ENCODE measurements around the gene CRCP. TPM values are rescaled to one million over a fixed set of nuclear protein-coding genes. Genes with fewer than 3 reads are reported as not detected.

CRCP gene
- total RNA-seq, 6 experiments from 2014 or later: 17.2 to 38.0 (median 24.4) TPM

DNA sequence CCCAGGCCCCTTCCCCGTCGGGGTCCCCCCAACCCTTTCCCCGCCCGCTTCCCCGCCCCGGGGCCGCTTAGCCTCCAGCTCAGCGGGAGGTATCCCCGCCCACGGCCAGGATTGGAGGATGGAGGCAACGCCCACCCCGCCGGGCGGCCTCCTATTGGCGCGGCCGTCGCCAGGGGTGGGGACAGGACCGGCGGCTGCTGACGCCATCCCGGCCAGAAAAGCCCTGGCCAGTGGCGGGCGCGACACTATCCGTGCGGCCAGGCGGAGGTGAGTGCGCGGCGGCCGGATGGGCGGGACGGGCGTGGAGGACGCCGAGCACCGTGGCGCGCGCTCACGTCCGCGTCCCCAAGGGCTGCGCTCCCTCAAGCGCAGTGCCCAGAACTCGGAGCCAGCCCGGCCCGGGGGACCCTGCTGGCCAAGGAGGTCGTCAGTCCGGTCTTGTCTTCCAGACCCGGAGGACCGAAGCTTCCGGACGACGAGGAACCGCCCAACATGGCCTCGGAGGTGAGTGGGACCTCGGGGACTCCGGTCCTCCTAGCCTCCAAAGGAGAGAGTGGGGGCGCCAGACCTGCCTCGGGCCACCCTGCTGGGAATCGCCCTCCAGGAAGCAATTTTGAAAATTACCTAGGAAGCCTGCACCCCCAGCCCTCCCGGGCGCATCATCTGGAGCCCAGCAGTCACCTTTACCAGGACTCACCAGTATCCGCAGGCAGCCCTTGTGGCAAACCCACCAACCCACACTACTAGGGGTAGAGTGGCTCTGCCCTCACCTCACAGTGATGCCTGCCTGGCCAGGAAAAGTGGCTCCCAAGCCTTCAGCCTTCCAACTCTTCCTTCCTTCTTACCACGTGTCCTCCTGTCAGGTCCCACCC is 38.8 kb upstream of the CRCP start, which contains the start of gene ASL:
Gene ASL (plus strand): TSS at position 230 of the 872 bp plus-strand sequence. CDS start 263 bp downstream, at position 493.
- DNase-seq (peak; percentile 97 to 98 (median 98)), ATAC-seq (peak; percentile 88 to 95 (median 90))
- 0% methylated on average over 9 of the region's 67 CpGs for WGBS (ENCODE audit: insufficient coverage, low coverage, low lambda C conversion rate, missing lambda C conversion rate)
- Histone ChIP-seq H3K9me3 (no peaks in the 10 kb centered on the region), H3K27ac (peak within 1 kb of the TSS; percentile 59 to 99 (median 99)), H3K4me1 (peaks cover 0 to 22% (median 0%) of the 10 kb centered on the region in 4 donors), H3K36me3 (peaks cover 0 to 16% (median 6%) of the 10 kb centered on the region in 4 donors), H3K4me3 (peak within 1 kb of the TSS; percentile 50 to 99 (median 87)), H3K27me3 (no peaks in the 10 kb centered on the region)
- peak; percentile 94 for TF ChIP-seq POLR2A (IDR thresholded peaks at IDR 0.05)
- TF ChIP-seq, protein P1, sequence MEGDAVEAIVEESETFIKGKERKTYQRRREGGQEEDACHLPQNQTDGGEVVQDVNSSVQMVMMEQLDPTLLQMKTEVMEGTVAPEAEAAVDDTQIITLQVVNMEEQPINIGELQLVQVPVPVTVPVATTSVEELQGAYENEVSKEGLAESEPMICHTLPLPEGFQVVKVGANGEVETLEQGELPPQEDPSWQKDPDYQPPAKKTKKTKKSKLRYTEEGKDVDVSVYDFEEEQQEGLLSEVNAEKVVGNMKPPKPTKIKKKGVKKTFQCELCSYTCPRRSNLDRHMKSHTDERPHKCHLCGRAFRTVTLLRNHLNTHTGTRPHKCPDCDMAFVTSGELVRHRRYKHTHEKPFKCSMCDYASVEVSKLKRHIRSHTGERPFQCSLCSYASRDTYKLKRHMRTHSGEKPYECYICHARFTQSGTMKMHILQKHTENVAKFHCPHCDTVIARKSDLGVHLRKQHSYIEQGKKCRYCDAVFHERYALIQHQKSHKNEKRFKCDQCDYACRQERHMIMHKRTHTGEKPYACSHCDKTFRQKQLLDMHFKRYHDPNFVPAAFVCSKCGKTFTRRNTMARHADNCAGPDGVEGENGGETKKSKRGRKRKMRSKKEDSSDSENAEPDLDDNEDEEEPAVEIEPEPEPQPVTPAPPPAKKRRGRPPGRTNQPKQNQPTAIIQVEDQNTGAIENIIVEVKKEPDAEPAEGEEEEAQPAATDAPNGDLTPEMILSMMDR (IDR thresholded peaks at IDR 0.05): no peak
- intact Hi-C loops (cut with DNase I): no loop called here

DNA sequence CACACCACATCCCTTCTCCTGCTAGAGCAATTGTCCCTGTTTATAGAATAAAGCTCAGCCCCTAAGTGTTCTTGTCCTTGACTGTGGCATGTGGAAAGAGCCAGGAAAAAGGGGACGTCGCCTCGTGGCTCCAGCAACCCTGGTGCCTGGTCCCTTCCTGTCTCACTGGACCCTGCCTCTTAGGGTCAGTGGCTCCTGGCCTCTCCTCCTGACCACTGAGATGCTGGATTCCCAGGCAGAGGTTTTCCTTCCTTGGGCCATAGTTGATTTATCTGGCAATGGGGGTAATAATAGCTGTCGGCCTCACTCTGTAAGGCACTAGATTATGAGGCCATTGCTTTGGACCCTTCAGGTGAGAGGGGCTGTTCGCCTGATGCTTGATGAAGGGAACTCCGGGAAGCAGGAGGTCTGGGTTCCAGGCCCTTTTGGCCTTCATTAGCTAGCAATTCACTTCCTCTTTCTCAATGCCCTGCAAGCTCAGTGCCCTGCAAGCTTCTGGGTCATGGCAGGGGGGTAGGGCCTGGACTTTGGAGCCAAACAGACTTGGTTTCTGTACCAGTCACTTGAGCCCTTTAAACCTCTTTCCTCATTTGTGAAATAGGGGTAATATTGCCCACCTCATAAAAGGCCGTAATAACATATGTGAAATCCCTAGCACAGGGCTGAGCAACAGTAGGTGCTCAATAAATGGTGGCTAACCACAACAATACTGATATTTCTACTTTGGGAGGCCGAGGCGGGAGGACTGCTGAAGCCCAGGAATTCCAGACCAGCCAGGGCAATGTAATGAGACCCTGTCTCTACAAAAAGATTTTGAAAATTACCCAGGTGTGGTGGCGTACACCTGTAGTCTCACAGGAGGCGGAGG is 38.0 kb upstream of the CRCP start:
- Histone ChIP-seq H3K4me3 (peak overlapping the region; percentile 50 to 99 (median 87)), H3K36me3 (peaks cover 0 to 24% (median 11%) of the 10 kb centered on the region in 4 donors), H3K27ac (peak overlapping the region; percentile 59 to 99 (median 99)), H3K4me1 (peaks cover 0 to 22% (median 0%) of the 10 kb centered on the region in 4 donors), H3K27me3 (no peaks in the 10 kb centered on the region), H3K9me3 (no peaks in the 10 kb centered on the region)
- peak; percentile 58 to 72 (median 64) for ATAC-seq
- peak; percentile 78 to 91 (median 86) for DNase-seq
- WGBS (ENCODE audit: insufficient coverage, low coverage, low lambda C conversion rate, missing lambda C conversion rate): 21% methylated on average over 11 of the region's 11 CpGs
- intact Hi-C loops (cut with DNase I): no loop called here
- TF ChIP-seq, protein P1 (IDR thresholded peaks at IDR 0.05): no peak
- TF ChIP-seq POLR2A (IDR thresholded peaks at IDR 0.05): peak; percentile 67

DNA sequence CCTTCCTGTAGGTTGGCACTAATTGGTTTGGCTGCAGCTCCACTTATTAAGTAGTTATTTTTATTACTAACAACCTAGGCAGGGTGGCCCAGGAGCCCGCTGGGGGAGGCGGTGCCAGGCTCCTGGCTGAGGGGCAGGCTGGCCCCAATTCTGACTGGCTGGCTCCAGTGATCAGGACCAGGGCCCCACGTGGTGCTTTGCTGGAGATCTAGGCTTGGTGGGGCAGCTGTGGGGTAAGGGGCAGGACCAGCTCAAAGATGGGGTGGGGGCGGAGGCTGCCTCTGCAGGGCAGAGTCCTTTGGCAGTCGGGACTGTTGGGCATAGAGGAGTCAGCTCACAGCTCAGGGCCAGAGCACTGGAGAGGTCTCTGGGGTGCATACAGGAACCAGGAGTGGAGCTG is 36.6 kb upstream of the CRCP start:
- H3K27ac ChIP-seq: peak overlapping the region; percentile 59 to 99 (median 99)
- no peaks in the 10 kb centered on the region for H3K9me3 ChIP-seq
- H3K4me3 ChIP-seq: peak overlapping the region; percentile 50 to 99 (median 87)
- DNase-seq: peak; percentile 58 to 97 (median 94)
- peaks cover 0 to 38% (median 20%) of the 10 kb centered on the region in 4 donors for H3K36me3 ChIP-seq
- H3K4me1 ChIP-seq: peaks cover 0 to 22% (median 0%) of the 10 kb centered on the region in 4 donors
- intact Hi-C loops (cut with DNase I): no loop called here
- H3K27me3 ChIP-seq: no peaks in the 10 kb centered on the region
- peak; percentile 35 for TF ChIP-seq POLR2A (IDR thresholded peaks at IDR 0.05)
- TF ChIP-seq, protein P1 (IDR thresholded peaks at IDR 0.05): no peak
- WGBS (ENCODE audit: insufficient coverage, low coverage, low lambda C conversion rate, missing lambda C conversion rate): no CpG with 5 or more reads among the region's 5 CpGs
- ATAC-seq: peak; percentile 25 to 66 (median 57)

DNA sequence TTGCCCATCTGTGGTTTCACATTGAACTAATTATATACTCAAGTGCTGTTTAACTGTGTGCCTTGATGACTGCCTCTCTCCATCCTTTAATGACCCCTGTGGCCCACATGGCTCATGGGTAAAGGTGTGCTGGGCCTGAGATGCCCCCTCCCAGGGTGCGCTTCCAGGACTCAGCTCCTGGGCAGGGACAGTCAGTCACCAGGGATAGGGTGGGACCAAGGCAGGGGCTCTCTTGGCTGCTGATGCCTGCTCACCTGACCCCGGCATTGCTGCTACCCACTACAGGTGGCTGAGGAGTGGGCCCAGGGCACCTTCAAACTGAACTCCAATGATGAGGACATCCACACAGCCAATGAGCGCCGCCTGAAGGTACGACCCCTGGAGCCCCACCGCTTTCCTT is 32.6 kb upstream of the CRCP start:
- peak in 1 of 3 donors; percentile 28 for DNase-seq

More for the DNA sequence above, 32.6 kb upstream of the CRCP start:
- peaks cover 0 to 22% (median 0%) of the 10 kb centered on the region in 4 donors for H3K4me1 ChIP-seq
- no CpG with 5 or more reads among the region's 6 CpGs for WGBS (ENCODE audit: insufficient coverage, low coverage, low lambda C conversion rate, missing lambda C conversion rate)
- no peak overlapping the region for H3K27ac ChIP-seq
- intact Hi-C loops (cut with DNase I): no loop called here
- no peak for ATAC-seq
- no peak for TF ChIP-seq POLR2A (IDR thresholded peaks at IDR 0.05)
- TF ChIP-seq, protein P1 (IDR thresholded peaks at IDR 0.05): no peak
- no peaks in the 10 kb centered on the region for H3K9me3 ChIP-seq
- H3K27me3 ChIP-seq: no peaks in the 10 kb centered on the region
- H3K4me3 ChIP-seq: no peak overlapping the region
- peaks cover 0 to 77% (median 37%) of the 10 kb centered on the region in 4 donors for H3K36me3 ChIP-seq
